DLD1 (cell line): Measurements from ENCODE around the gene SRCAP.

Experiments
- in situ Hi-C: cut with HindIII; loops from 2 replicates; pipeline ENCODE4 v1.10.0; 2017; ENCODE audit warnings: low sequenced_read_pairs

Gene SRCAP

GRCh38 chr16:30755955-30756780 lies 57.2 kb downstream of the SRCAP start:
- in situ Hi-C loops, result no loop called here

GRCh38 chr16:30756781-30757100 lies 57.8 kb downstream of the SRCAP start:
- in situ Hi-C loops, result no loop called here

- in situ Hi-C loops, result no loop called here
Measured at GRCh38 chr16:30757316-30757715, 58.3 kb downstream of the SRCAP start.

- in situ Hi-C loops, result no loop called here
Measured at GRCh38 chr16:30758988-30759491, 60.1 kb downstream of the SRCAP start.

- in situ Hi-C loops, result no loop called here
Measured at GRCh38 chr16:30760001-30760559, 61.1 kb downstream of the SRCAP start.

- in situ Hi-C loops, result no loop called here
Measured at GRCh38 chr16:30760577-30761426, 61.8 kb downstream of the SRCAP start.

- in situ Hi-C loops, result no loop called here
Measured at GRCh38 chr16:30761427-30761927, 62.5 kb downstream of the SRCAP start.

GRCh38 chr16:30761928-30762902 lies 63.2 kb downstream of the SRCAP start, which contains the start of the genes CFAP119 and RNF40:
CFAP119 (minus strand) TSS chr16:30762062; CDS start chr16:30761748, 314 bp downstream.
RNF40 (plus strand) TSS chr16:30762322; CDS start chr16:30762546, 224 bp downstream.
- in situ Hi-C loops, result no loop called here

GRCh38 chr16:30762991-30763725 lies 64.2 kb downstream of the SRCAP start:
- in situ Hi-C loops, result no loop called here

GRCh38 chr16:30764086-30764485 lies 65.1 kb downstream of the SRCAP start:
- in situ Hi-C loops, result no loop called here

GRCh38 chr16:30764816-30765465 lies 66.0 kb downstream of the SRCAP start:
- in situ Hi-C loops, result no loop called here

- in situ Hi-C loops, result no loop called here
Measured at GRCh38 chr16:30766206-30766932, 67.4 kb downstream of the SRCAP start.

- in situ Hi-C loops, result no loop called here
Measured at GRCh38 chr16:30766933-30767284, 67.9 kb downstream of the SRCAP start.

- in situ Hi-C loops, result no loop called here
Measured at GRCh38 chr16:30767767-30768465, 68.9 kb downstream of the SRCAP start.

- in situ Hi-C loops, result no loop called here
Measured at GRCh38 chr16:30768583-30769181, 69.7 kb downstream of the SRCAP start.

- in situ Hi-C loops, result no loop called here
Measured at GRCh38 chr16:30769379-30770089, 70.6 kb downstream of the SRCAP start.

- in situ Hi-C loops, result no loop called here
Measured at GRCh38 chr16:30771726-30772125, 72.8 kb downstream of the SRCAP start.
